ENCODE data around the gene TMEM164. TPM values are rescaled to one million over a fixed set of nuclear protein-coding genes. Genes with fewer than 3 reads are reported as not detected.

TMEM164 gene
- total and polyA plus RNA-seq, 10 of the 15 experiments (the other 5 are each of a cell fraction or from before 2014, with no cell fraction given) = 0.61 to 18.3 (median 7.0) TPM

DNA sequence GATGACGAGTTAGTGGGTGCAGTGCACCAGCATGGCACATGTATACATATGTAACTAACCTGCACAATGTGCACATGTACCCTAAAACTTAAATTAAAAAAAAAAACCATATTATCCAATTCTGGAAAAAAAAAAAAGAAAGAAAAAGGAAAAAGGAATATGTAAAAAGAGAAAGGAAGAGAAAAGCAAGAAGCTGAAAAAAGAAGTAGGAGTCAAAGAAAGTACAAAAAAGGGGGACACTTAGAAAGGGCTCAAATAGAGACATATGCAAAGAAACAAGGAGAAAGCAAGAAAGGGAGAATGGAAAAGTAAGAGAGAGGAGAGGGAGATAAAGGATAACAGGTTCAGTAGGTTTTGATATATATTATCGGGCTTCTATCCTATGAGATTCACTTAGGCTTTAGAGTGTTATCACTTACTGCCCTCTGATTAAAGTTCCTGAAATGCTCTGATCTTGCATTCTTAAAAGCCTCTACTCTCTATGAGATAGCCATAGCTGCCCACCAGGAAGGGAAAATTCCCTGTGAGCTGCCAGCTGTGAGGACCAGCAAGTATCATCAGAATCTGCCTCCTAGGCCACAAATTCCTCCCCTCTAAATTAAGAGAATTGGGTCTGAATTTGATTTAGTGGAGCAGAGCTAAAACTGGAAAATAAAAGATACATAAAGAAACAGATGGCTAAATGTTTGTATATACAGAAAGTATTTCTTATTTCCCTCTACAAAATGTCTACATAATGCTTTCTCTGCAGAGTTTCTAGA is 219.8 kb downstream of the TMEM164 start:
- no peaks in the 10 kb centered on the region for H3K4me1 ChIP-seq (ENCODE audit: control insufficient read depth, insufficient read depth, low read length)
- BruUV-seq (replicated peaks) = no TSS peak
- in situ Hi-C loops (cut with MboI) (no loop called here), intact Hi-C loops (cut with micrococcal nuclease; ENCODE audit: unreplicated experiment) (no loop called here)
- no peaks in the 10 kb centered on the region for H3K79me2 ChIP-seq (ENCODE audit: control insufficient read depth, insufficient read depth, low read length)
- 57% methylated on average over 1 of the region's 2 CpGs for WGBS (ENCODE audit: insufficient coverage, insufficient replicate concordance, low lambda C conversion rate, missing lambda C conversion rate)
- ChIA-PET POLR2A (interaction anchor here (0.6 kb wide), 1 partner anchor 528 kb away, joined by 3 read pairs; no protein-coding TSS in a partner anchor), CTCF (interaction anchor here (1.0 kb wide), 1 partner anchor 13 kb away, joined by 6 read pairs; no protein-coding TSS in a partner anchor), RAD21 (ENCODE audit: unreplicated experiment) (no interaction called here), SMC1A (ENCODE audit: uncharacterized antibody, unreplicated experiment) (interaction anchor here (1.7 kb wide), 1 partner anchor 84 kb away, joined by 4 read pairs; no protein-coding TSS in a partner anchor)
- no peak overlapping the region for H3K27ac ChIP-seq (ENCODE audit: control insufficient read depth, insufficient read depth)
- H3K4me3 ChIP-seq = no peak overlapping the region
- no peaks in the 10 kb centered on the region for H3K9me3 ChIP-seq (replicated peaks; ENCODE audit: control insufficient read depth, insufficient read depth, low read length)
- no peak for DNase-seq (ENCODE audit: low read depth, low spot score)
- no peaks in the 10 kb centered on the region for H3K36me3 ChIP-seq (ENCODE audit: control insufficient read depth in 2 of 2, insufficient read depth in 2 of 2, low read length in 1 of 2)
- no peak for TF ChIP-seq ZNF274 (IDR thresholded peaks at IDR 0.05; ENCODE audit: insufficient read depth, insufficient read length)
- TF ChIP-seq ATF7 (IDR thresholded peaks at IDR 0.05; ENCODE audit: low read depth) = no peak
- TF ChIP-seq ZNF384 (IDR thresholded peaks at IDR 0.05; ENCODE audit: borderline replicate concordance, low read depth, low read length) = no peak
- no peak for TF ChIP-seq HDAC2 (IDR thresholded peaks at IDR 0.05)
- TF ChIP-seq, protein P1, sequence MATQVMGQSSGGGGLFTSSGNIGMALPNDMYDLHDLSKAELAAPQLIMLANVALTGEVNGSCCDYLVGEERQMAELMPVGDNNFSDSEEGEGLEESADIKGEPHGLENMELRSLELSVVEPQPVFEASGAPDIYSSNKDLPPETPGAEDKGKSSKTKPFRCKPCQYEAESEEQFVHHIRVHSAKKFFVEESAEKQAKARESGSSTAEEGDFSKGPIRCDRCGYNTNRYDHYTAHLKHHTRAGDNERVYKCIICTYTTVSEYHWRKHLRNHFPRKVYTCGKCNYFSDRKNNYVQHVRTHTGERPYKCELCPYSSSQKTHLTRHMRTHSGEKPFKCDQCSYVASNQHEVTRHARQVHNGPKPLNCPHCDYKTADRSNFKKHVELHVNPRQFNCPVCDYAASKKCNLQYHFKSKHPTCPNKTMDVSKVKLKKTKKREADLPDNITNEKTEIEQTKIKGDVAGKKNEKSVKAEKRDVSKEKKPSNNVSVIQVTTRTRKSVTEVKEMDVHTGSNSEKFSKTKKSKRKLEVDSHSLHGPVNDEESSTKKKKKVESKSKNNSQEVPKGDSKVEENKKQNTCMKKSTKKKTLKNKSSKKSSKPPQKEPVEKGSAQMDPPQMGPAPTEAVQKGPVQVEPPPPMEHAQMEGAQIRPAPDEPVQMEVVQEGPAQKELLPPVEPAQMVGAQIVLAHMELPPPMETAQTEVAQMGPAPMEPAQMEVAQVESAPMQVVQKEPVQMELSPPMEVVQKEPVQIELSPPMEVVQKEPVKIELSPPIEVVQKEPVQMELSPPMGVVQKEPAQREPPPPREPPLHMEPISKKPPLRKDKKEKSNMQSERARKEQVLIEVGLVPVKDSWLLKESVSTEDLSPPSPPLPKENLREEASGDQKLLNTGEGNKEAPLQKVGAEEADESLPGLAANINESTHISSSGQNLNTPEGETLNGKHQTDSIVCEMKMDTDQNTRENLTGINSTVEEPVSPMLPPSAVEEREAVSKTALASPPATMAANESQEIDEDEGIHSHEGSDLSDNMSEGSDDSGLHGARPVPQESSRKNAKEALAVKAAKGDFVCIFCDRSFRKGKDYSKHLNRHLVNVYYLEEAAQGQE (IDR thresholded peaks at IDR 0.05; ENCODE audit: low read depth, low read length) = no peak
- TF ChIP-seq POLR2AphosphoS5 (IDR thresholded peaks at IDR 0.05; ENCODE audit: low read length) = no peak
- no peak for TF ChIP-seq NRF1 (conservative IDR thresholded peaks at IDR 0.05; ENCODE audit: low read depth, low read length)
- TF ChIP-seq BCL11A (IDR thresholded peaks at IDR 0.05; ENCODE audit: low read depth, low read length) = no peak
- no peak for TF ChIP-seq RCOR1 (conservative IDR thresholded peaks at IDR 0.05; ENCODE audit: low read depth, low read length)
- no peak for TF ChIP-seq RBBP5 (conservative IDR thresholded peaks at IDR 0.05)
- TF ChIP-seq JUND (IDR thresholded peaks at IDR 0.05; ENCODE audit: low read depth, low read length) = no peak
- TF ChIP-seq IKZF1 (conservative IDR thresholded peaks at IDR 0.05) = no peak
- ATAC-seq = no peak
- no peak overlapping the region for H3K4me2 ChIP-seq (ENCODE audit: control insufficient read depth, insufficient read depth)
- no peaks in the 10 kb centered on the region for H3K27me3 ChIP-seq (replicated peaks in 1 of 2; ENCODE audit: control insufficient read depth in 2 of 2, insufficient read depth in 2 of 2, low read length in 1 of 2)
- no peak overlapping the region for H2AFZ ChIP-seq (ENCODE audit: control insufficient read depth, low read depth, low read length)
- H3K9ac ChIP-seq (ENCODE audit: control insufficient read depth, insufficient read depth, low read length) = no peak overlapping the region
- FAIRE-seq = no peak
- H4K20me1 ChIP-seq (ENCODE audit: control insufficient read depth, insufficient read depth) = no peaks in the 10 kb centered on the region

All from GM12878 (cell line).